ENCODE data around the gene PIP5K1B.

Gene PIP5K1B

GRCh38 chr9:68759981-68760673 lies 55.1 kb downstream of the PIP5K1B start:
- no peak for FAIRE-seq
- no peak for TF ChIP-seq POLR2A (IDR thresholded peaks at IDR 0.05; ENCODE audit: low read depth, low read length)
- TF ChIP-seq TAF1 (IDR thresholded peaks at IDR 0.05; ENCODE audit: borderline replicate concordance, low read depth, low read length): no peak
- no peak for TF ChIP-seq POLR2AphosphoS5 (IDR thresholded peaks at IDR 0.05; ENCODE audit: low read depth, low read length)
- no peak for DNase-seq (ENCODE audit: insufficient read length)

GRCh38 chr9:68760674-68761333 lies 55.8 kb downstream of the PIP5K1B start:
- peak; percentile 62 for FAIRE-seq
- TF ChIP-seq TAF1 (IDR thresholded peaks at IDR 0.05; ENCODE audit: borderline replicate concordance, low read depth, low read length) (no peak), POLR2AphosphoS5 (IDR thresholded peaks at IDR 0.05; ENCODE audit: low read depth, low read length) (no peak), POLR2A (IDR thresholded peaks at IDR 0.05; ENCODE audit: low read depth, low read length) (no peak)
- DNase-seq (ENCODE audit: insufficient read length): no peak

- TF ChIP-seq TAF1 (IDR thresholded peaks at IDR 0.05; ENCODE audit: borderline replicate concordance, low read depth, low read length): no peak
- TF ChIP-seq POLR2A (IDR thresholded peaks at IDR 0.05; ENCODE audit: low read depth, low read length): no peak
- no peak for TF ChIP-seq POLR2AphosphoS5 (IDR thresholded peaks at IDR 0.05; ENCODE audit: low read depth, low read length)
- no peak for DNase-seq (ENCODE audit: insufficient read length)
- FAIRE-seq: no peak
These were observed 57.5 kb downstream of the PIP5K1B start for GRCh38 chr9:68762570-68762969.

GRCh38 chr9:68763104-68763503 lies 58.1 kb downstream of the PIP5K1B start:
- DNase-seq (ENCODE audit: insufficient read length): no peak
- TF ChIP-seq POLR2A (IDR thresholded peaks at IDR 0.05; ENCODE audit: low read depth, low read length) (no peak), TAF1 (IDR thresholded peaks at IDR 0.05; ENCODE audit: borderline replicate concordance, low read depth, low read length) (no peak), POLR2AphosphoS5 (IDR thresholded peaks at IDR 0.05; ENCODE audit: low read depth, low read length) (no peak)
- FAIRE-seq: no peak

- no peak for TF ChIP-seq TAF1 (IDR thresholded peaks at IDR 0.05; ENCODE audit: borderline replicate concordance, low read depth, low read length)
- no peak for TF ChIP-seq POLR2AphosphoS5 (IDR thresholded peaks at IDR 0.05; ENCODE audit: low read depth, low read length)
- TF ChIP-seq POLR2A (IDR thresholded peaks at IDR 0.05; ENCODE audit: low read depth, low read length): no peak
- no peak for FAIRE-seq
These were observed 63.6 kb downstream of the PIP5K1B start for GRCh38 chr9:68768619-68769018.

GRCh38 chr9:68769852-68770251 lies 64.8 kb downstream of the PIP5K1B start:
- FAIRE-seq (no peak), DNase-seq (ENCODE audit: insufficient read length) (no peak)
- TF ChIP-seq POLR2A (IDR thresholded peaks at IDR 0.05; ENCODE audit: low read depth, low read length) (no peak), TAF1 (IDR thresholded peaks at IDR 0.05; ENCODE audit: borderline replicate concordance, low read depth, low read length) (no peak), POLR2AphosphoS5 (IDR thresholded peaks at IDR 0.05; ENCODE audit: low read depth, low read length) (no peak)

More at GRCh38 chr9:68768619-68769018, 63.6 kb downstream of the PIP5K1B start:
- no peak for DNase-seq (ENCODE audit: insufficient read length)

GRCh38 chr9:68771376-68771775 lies 66.3 kb downstream of the PIP5K1B start:
- FAIRE-seq: no peak
- DNase-seq (ENCODE audit: insufficient read length): no peak
- TF ChIP-seq POLR2AphosphoS5 (IDR thresholded peaks at IDR 0.05; ENCODE audit: low read depth, low read length) (no peak), TAF1 (IDR thresholded peaks at IDR 0.05; ENCODE audit: borderline replicate concordance, low read depth, low read length) (no peak), POLR2A (IDR thresholded peaks at IDR 0.05; ENCODE audit: low read depth, low read length) (no peak)

GRCh38 chr9:68775003-68775730 lies 70.1 kb downstream of the PIP5K1B start:
- FAIRE-seq (no peak), DNase-seq (ENCODE audit: insufficient read length) (no peak)
- no peak for TF ChIP-seq POLR2A (IDR thresholded peaks at IDR 0.05; ENCODE audit: low read depth, low read length)
- no peak for TF ChIP-seq TAF1 (IDR thresholded peaks at IDR 0.05; ENCODE audit: borderline replicate concordance, low read depth, low read length)
- TF ChIP-seq POLR2AphosphoS5 (IDR thresholded peaks at IDR 0.05; ENCODE audit: low read depth, low read length): no peak

- FAIRE-seq (no peak), DNase-seq (ENCODE audit: insufficient read length) (no peak)
- no peak for TF ChIP-seq POLR2AphosphoS5 (IDR thresholded peaks at IDR 0.05; ENCODE audit: low read depth, low read length)
- TF ChIP-seq TAF1 (IDR thresholded peaks at IDR 0.05; ENCODE audit: borderline replicate concordance, low read depth, low read length): no peak
- TF ChIP-seq POLR2A (IDR thresholded peaks at IDR 0.05; ENCODE audit: low read depth, low read length): no peak
These were observed 72.2 kb downstream of the PIP5K1B start for GRCh38 chr9:68777070-68777763.

GRCh38 chr9:68778635-68779034 lies 73.6 kb downstream of the PIP5K1B start:
- DNase-seq (ENCODE audit: insufficient read length) (no peak), FAIRE-seq (no peak)
- TF ChIP-seq POLR2AphosphoS5 (IDR thresholded peaks at IDR 0.05; ENCODE audit: low read depth, low read length) (no peak), POLR2A (IDR thresholded peaks at IDR 0.05; ENCODE audit: low read depth, low read length) (no peak), TAF1 (IDR thresholded peaks at IDR 0.05; ENCODE audit: borderline replicate concordance, low read depth, low read length) (no peak)
